Measurements from ENCODE around the gene USP15.

Gene USP15

GRCh38 chr12:62258941-62259630 lies 1.1 kb upstream of the USP15 start:
- DNase-seq: no peak

DNA sequence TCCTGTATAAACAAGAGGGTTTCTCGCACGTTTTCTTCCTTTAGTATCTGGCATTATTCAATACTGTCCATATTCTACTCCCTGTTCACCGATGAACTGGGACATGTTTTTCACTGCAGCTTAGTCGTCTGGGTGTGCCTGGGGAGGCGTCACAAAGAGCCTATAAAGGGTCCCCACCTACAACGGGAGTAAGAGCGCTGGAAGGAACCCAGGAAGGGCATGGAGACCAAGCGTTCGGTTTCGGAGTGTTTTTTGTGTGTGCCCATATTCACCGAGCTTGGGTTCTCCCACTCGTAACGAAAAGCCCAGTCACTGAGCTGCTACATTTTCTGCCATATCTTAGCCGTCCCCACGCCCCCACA lies 592 bp upstream of the USP15 start:
- no peak for DNase-seq

GRCh38 chr12:62260733-62261683 lies 804 bp downstream of the USP15 start:
- DNase-seq: no peak

DNA sequence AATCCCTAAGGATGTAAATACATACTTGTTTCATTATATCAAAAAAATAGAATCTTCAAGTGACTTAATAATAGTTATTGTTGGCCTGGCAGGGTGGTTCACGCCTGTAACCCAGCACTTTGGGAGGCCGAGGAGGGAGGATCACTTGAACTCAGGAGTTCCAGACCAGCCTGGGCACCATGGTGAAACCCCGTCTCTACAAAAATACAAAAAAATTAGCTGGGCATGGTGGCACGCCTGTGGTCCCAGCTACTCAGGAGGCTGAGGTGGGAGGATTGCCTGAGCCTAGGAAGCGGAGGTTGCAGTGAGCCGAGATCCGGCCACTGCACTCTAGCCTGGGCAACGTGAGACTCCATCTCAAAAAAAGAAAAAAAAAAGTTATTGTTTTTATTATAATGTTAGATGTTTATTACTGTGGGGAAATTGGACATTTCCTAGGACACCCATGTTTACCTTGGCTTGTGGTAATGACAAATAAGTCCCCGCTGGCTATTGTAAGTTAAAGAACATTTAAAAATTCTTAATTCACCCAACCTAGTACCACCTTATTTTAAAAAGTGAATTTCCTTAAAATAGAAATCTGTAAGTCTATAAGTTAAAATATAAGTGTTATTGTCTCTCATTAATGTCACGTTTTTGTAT lies 1.8 kb downstream of the USP15 start:
- no peak for DNase-seq

DNA sequence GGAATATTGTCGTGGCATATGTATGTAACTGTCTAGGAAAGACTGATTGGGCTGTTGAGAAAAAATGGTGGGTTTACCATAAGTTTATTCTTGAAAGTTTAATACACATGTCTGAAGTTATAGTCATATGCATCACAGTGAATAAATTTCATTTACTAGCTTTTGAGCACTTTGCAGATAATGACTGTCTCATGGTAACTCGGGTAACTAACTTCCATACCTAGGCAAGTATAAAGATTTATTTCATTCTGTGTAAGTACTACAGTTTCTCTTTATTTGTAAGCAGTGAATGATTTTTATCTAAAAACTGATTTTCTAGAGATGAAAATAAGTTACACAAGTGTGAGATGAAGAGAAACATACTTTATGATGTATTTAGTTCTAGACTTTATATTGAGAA lies 3.0 kb downstream of the USP15 start:
- DNase-seq: no peak

DNA sequence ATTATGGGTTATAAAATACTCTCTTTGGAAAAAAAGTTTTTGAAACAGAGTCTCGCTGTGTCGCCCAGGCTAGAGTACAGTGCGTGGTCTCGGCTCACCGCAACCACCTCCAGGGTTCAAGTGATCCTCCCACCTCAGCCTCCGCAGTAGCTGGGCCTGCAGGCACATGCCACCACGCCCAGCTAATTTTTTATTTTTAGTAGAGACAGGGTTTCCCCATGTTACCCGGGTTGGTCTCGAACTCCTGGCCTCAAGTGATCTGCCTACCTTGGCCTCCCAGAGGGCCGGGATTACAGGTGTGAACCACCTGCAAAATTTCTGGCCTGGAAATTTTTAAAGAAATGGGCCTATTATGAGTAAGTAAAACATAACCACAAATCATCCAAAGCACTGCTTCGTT lies 3.8 kb downstream of the USP15 start:
- no peak for DNase-seq

DNA sequence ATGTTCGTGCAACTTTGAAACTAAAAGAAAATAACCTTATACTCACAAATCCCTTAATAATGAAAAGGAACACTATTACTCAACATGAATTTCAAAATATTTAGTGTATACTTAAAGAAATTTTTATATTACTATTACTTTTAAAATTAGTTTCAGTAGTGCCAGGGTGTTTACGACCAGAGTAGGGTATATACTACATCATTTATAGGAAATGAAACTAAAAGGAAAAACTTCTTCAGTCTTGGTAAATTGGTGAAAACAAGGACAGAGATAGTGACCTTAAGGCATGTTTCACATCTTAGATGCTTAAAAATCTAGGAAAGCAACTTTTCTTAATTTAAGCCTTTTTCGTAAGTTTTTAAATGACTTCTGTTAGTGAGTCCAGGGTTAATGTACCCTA lies 4.5 kb downstream of the USP15 start:
- DNase-seq: no peak

DNA sequence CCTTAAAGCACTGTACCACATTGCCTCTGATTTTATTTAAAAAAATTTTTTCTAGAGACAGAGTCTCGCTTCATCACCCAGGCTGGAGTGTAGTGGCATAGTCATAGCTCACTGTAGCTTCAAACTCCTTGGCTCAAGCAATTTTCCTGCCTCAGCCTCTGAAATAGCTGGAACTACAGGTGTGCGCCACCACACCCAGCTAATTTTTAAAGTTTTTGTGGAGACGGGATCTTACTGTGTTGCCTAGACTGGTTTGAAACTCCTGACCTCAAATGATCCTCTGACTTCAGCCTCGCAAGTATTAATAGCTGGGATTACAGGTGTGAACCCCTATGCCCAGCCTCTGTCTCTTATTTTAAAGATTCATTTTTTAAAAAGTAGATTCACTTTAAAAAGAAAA lies 5.3 kb downstream of the USP15 start:
- DNase-seq: no peak

DNA sequence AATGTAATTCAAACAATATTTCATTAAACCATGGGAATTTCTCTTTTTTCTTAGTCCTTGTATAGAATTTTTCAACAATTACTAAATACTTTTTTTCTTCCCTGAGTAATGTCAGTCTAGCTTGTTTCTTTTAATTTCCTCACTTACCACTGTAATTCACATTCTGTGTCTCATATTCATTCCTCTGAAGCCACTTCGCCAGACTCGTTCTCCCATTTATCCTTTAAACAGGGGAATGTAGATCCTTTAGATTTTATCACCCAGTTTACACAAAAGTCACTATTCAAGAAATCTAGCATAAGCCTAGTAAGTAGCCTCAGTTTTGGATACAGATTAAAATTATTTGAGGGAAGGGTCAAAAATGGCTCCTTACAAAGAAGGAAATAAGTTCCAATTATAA lies 6.8 kb downstream of the USP15 start:
- DNase-seq: no peak

- no peak for DNase-seq
These were observed 7.3 kb downstream of the USP15 start for GRCh38 chr12:62267480-62267879.

- DNase-seq: no peak
These were observed 8.8 kb downstream of the USP15 start for GRCh38 chr12:62268956-62269355.

- no peak for DNase-seq
These were observed 9.4 kb downstream of the USP15 start for GRCh38 chr12:62269464-62270228.

DNA sequence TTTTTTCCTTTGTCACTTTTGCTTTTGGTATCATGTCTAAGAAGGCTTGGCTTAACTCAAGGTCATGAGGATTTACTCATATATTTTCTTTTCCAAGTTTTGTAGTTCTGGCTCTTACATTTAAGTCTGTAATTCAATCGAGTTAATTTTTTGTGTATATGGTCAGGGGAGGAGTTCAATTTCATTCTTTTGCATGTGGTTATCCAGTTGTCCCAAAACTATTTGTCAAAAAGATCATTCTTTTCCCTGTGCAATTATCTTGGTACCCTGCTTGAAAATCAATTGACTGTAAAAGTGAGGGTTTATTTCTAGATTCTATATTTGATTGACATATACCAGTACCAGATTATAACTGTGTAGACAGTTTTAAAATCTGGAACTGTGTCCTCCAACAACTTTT lies 10.2 kb downstream of the USP15 start:
- DNase-seq: no peak

- DNase-seq: no peak
These were observed 10.7 kb downstream of the USP15 start for GRCh38 chr12:62270872-62271271.

GRCh38 chr12:62272936-62273552 lies 12.8 kb downstream of the USP15 start:
- no peak for DNase-seq

DNA sequence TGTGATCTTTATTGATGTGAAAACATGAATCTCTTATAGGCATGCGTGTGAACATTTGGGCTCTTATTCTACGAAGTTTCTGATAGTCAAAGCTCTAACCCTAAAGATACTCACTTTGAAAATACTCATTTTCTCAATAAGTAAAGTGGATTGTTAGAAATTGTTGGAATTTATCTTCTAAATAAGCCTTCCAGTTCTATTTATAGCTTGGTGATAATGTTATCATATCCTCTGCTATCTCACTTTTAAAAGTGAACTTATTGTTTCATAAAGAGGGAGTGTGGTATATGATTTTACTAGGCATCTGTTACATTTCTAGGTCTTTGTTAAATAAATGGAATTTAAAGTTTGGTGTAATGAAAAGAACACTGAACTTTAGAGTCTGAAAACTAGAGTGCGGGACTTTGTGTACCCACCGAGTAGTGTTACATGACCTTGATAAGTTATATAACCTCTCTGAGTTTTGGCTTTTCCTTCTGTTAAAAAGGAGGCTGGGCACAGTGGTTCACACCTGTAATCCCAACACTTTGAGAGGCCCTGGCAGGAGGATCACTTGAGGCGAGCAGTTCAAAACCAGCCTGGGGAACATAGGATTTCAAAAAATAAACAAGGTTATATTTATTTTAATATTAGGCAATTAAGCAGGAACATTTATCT lies 13.6 kb downstream of the USP15 start:
- DNase-seq: no peak

DNA sequence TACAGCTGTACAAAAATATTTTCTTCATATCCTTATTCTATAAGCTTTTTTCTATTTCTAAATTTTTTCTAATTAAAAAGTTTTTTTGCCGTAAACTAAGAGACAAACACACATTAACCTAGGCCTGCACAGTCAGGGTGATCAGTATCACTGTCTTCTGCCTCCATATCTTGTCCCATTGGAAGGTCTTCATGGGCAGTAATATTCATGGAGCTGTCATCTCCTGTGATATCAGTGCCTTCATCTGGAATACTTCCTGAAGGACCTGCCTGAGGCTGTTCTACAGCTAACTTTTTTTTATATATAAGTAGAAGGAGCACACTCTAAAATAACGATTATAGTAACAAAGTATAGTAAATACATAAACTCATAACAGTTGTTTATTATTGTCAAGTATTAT lies 17.8 kb downstream of the USP15 start:
- DNase-seq: no peak

DNA sequence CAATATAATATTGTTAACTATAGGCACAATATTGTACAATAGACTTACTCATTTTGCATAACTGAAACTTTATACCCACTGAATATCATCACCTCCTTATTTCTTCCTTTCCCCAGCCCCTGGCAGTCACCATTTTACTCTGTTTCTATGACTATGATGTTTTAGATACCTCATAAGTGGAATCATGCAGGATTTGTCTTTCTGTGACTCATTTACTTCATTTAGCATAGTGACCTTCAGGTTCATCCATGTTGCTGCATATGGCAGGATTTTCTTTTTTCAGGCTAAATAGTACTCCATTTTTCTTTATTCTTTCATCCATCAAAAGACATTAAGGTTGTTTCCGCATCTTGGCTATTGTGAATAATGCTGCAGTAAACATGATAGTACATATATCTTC lies 18.9 kb downstream of the USP15 start:
- DNase-seq: no peak

GRCh38 chr12:62279961-62280360 lies 19.8 kb downstream of the USP15 start:
- no peak for DNase-seq

GRCh38 chr12:62282057-62282774 lies 22.0 kb downstream of the USP15 start:
- DNase-seq: no peak

DNA sequence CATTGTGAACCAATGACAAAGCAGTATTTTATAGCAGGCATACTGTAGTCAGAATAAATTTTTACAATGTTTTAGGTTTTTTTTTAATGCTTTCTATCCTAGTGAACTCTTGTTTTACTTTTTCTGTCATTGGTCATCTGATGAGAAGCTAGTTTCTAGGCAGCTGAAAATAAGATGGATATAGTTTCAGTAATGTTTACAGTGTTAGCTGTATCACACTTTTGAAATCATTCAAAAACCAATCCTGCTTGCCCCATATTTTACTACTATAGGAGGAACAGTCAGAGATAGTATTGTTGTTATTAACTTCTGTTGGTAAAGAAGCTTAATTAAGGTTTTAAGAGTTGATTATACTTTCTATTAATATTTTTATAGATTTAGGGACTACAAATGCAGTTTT lies 24.5 kb downstream of the USP15 start:
- DNase-seq: no peak

Measured in activated CD8-positive, alpha-beta memory T cell treated with anti-CD3 and anti-CD28 coated beads, Interleukin-2, amount 50 U/mL, for 48 hours (primary cell).